Aorta (tissue), 5 donors: Measurements from ENCODE around the gene AXIN1. TPM values are rescaled to one million over a fixed set of nuclear protein-coding genes. Genes with fewer than 3 reads are reported as not detected.

Source experiments
- ATAC-seq: fragments of 200-7000 bp; cut with Tn5 transposase; one replicate; pipeline ENCODE4 v1.9.1; 2022; ENCODE audit warnings: moderate library complexity; ENCODE audit not compliant: low FRiP score
- DNase-seq, 2 donors: peaks; one replicate each; pipeline ENCODE4 v3.0.0-alpha.2; 2020
- H3K27ac ChIP-seq, 2 donors: one replicate each; pipeline ENCODE4 v1.5.1; 2013; ENCODE audit warnings: low read length in 2 of 2, mild to moderate bottlenecking in 2 of 2, moderate library complexity in 2 of 2, control low read depth in 1 of 2, inconsistent platforms in 1 of 2, low read depth in 1 of 2
- H3K27me3 ChIP-seq, 2 donors: one replicate each; pipeline ENCODE4 v1.6.1; 2013; ENCODE audit warnings: control low read depth in 1 of 2, low read length in 1 of 2, mild to moderate bottlenecking in 1 of 2, moderate library complexity in 1 of 2; ENCODE audit not compliant: insufficient read depth in 2 of 2, control insufficient read depth in 1 of 2
- H3K36me3 ChIP-seq, 2 donors: one replicate each; pipeline ENCODE4 v1.6.1; 2013; ENCODE audit warnings: control low read depth in 1 of 2, low read length in 1 of 2, mild to moderate bottlenecking in 1 of 2; ENCODE audit not compliant: insufficient read depth in 2 of 2, control insufficient read depth in 1 of 2
- H3K4me1 ChIP-seq, 2 donors: one replicate each; pipeline ENCODE4 v1.6.1; 2013; ENCODE audit warnings: low read length in 2 of 2, control low read depth in 1 of 2, mild to moderate bottlenecking in 1 of 2, moderate library complexity in 1 of 2; ENCODE audit not compliant: insufficient read depth in 2 of 2, control insufficient read depth in 1 of 2
- H3K4me3 ChIP-seq, 2 donors: one replicate each; pipeline ENCODE4 v1.5.1; 2013; ENCODE audit warnings: low read length in 2 of 2, control low read depth in 1 of 2, mild to moderate bottlenecking in 1 of 2
- H3K9me3 ChIP-seq: one replicate; pipeline ENCODE4 v1.6.1; 2013; ENCODE audit warnings: mild to moderate bottlenecking, low read length; ENCODE audit not compliant: control insufficient read depth
- WGBS, 2 donors: extraction: QIAGEN DNeasy Blood & Tissue Kit; methylation state at CpG; one replicate each; pipeline ENCODE4 v1.1.7; 2013; 5-methylcytosine and 5-hydroxymethylcytosine counted together
- intact Hi-C, 2 donors: fragments of 100-400 bp; cut with DNase I; formaldehyde crosslinking; loops; one replicate each; pipeline versions ENCODE4 v1.14.2 to v1.15.0; 2022
- polyA plus RNA-seq, 2 donors: library from polyadenylated mRNA; stranded (reverse); fragments of 200-250 nt; gene quantifications; one replicate each; pipeline ENCODE4 v1.2.3, GENCODE V29; 2013
- total RNA-seq, 2 donors: library from RNA; stranded (reverse); fragmentation: NEBNext Ultra II Directional; extraction: Animal tissue kit (Norgen Biotek cat#: 25700); gene quantifications; one replicate each; pipeline ENCODE4 v1.2.1, GENCODE V29; 2021
- donor health status: healthy with polysubstance abuse.
- donor health status: Bipolar disorder and iron deficiency.
- donor health status: DM: no; HTN: no; CAD: no.
- donor health status: DM: no; HTN: no; CAD: no.
- donor health status: DM: yes; HTN: yes; CAD: no.

The AXIN1 gene
- total and polyA plus RNA-seq, 4 donors, result 9.1 to 19.8 (median 15.6) TPM

- Histone ChIP-seq H3K4me3 (no peak overlapping the region), H3K27me3 (no peaks in the 10 kb centered on the region), H3K27ac (no peak overlapping the region), H3K4me1 (no peaks in the 10 kb centered on the region), H3K9me3 (no peaks in the 10 kb centered on the region), H3K36me3 (peaks cover 0 to 2% of the 10 kb centered on the region in 2 donors)
- intact Hi-C loops, result no loop called here
- ATAC-seq (no peak), DNase-seq (no peak)
- WGBS, 2 donors, result 92 to 93% methylated on average over 33 of the region's 33 CpGs
Observed at GRCh38 chr16:287981-288920, 64.3 kb downstream of the AXIN1 start.

DNA sequence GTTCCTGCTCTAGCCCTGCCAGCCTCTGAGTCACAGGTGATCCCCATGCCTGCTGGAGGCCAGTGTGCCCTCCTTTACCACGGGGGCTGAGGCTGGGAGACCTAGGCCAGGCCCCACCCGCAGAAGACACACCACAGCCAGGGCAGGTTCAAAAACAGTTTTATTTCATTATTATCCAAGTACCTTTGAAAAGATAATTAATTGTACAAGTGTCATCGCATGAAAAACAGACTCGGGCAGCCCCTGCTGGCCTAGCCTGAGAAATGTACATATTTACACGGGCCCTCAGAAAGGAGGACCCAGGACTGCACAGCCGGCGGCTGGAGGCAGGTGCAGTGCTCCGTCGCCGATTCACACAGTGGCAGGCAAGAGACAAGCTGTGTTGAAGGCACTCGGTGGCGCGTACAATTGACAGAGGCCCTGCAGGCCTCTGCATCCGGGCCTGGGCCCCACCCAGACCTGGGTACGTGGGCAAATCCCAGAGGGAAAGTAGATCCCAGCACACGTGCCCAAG lies 65.2 kb downstream of the AXIN1 start:
- intact Hi-C loops, result no loop called here
- H3K9me3 ChIP-seq, result no peaks in the 10 kb centered on the region
- no peak for DNase-seq
- H3K27me3 ChIP-seq, result no peaks in the 10 kb centered on the region
- H3K4me3 ChIP-seq, result no peak overlapping the region
- no peaks in the 10 kb centered on the region for H3K4me1 ChIP-seq
- 78 to 85% methylated on average over 16 of the region's 16 CpGs for WGBS, 2 donors
- peaks cover 0 to 2% of the 10 kb centered on the region in 2 donors for H3K36me3 ChIP-seq
- H3K27ac ChIP-seq, result no peak overlapping the region
- ATAC-seq, result no peak

GRCh38 chr16:286491-287297 lies 65.8 kb downstream of the AXIN1 start:
- WGBS, 2 donors, result 92 to 93% methylated on average over 19 to 22 of the region's 22 CpGs
- Histone ChIP-seq H3K4me1 (no peaks in the 10 kb centered on the region), H3K27ac (no peak overlapping the region), H3K27me3 (no peaks in the 10 kb centered on the region), H3K36me3 (peaks cover 0 to 2% of the 10 kb centered on the region in 2 donors), H3K9me3 (no peaks in the 10 kb centered on the region), H3K4me3 (no peak overlapping the region)
- DNase-seq (no peak), ATAC-seq (no peak)
- intact Hi-C loops, result no loop called here

DNA sequence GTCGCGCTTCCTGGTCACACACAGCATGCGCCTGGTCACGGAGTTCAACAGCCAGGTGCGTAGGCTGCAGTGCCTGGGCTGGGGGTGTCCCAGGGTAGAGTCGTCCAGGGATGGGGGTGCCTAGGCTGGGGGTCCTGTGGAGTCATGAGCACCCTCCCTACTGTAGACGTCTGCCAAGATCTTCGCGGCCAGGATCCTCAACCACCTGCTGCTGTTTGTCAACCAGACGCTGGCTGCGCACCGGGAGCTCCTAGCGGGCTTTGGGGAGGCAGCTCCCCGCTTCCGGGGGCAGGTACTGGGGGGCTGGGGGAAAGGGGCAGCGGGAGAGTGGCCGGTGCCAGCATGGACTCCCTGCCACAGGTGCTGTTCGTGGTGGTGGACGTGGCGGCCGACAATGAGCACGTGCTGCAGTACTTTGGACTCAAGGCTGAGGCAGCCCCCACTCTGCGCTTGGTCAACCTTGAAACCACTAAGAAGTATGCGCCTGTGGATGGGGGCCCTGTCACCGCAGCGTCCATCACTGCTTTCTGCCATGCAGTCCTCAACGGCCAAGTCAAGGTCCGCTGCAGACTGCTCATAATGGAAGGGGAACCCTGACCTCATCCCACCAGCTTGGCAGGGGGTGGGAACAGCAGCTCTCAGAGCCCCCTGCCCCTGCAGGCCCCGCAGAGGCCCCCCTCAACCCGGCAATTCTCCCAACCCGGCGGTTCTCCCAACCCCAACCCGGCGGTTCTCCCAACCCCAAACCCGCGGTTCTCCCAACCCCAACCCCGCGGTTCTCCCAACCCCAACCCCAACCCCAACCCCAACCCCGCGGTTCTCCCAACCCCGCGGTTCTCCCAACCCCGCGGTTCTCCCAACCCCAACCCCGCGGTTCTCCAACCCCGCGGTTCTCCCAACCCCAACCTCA lies 67.1 kb downstream of the AXIN1 start:
- 96% methylated on average over 40 to 48 of the region's 48 CpGs for WGBS, 2 donors
- intact Hi-C loops, result no loop called here
- no peak for ATAC-seq

DNA sequence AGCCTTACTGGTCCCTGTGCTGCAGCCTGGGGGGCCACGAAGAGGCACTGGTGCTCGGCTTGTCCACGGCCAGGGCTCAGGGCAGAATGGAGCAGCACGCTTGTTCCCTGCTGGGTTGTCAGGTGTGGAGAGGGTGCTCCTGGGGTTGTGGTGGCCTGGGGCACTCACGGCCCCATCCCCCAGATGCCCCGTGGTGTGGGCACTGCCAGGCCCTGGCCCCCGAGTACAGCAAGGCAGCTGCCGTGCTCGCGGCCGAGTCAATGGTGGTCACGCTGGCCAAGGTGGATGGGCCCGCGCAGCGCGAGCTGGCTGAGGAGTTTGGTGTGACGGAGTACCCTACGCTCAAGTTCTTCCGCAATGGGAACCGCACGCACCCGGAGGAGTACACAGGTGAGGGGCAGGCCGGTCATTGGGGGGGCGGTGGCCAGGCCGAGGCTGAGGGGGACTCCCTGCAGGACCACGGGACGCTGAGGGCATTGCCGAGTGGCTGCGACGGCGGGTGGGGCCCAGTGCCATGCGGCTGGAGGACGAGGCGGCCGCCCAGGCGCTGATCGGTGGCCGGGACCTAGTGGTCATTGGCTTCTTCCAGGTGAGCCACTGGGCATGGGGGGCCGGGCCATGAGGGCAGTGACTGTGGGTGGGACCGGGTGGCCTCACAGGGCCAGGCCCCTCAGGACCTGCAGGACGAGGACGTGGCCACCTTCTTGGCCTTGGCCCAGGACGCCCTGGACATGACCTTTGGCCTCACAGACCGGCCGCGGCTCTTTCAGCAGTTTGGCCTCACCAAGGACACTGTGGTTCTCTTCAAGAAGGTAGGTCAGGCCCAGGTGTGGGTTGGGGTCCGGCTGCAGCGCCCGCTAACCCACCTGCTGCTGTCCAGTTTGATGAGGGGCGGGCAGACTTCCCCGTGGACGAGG lies 68.1 kb downstream of the AXIN1 start:
- H3K4me1 ChIP-seq, result no peaks in the 10 kb centered on the region
- DNase-seq, result no peak
- peaks cover 0 to 2% of the 10 kb centered on the region in 2 donors for H3K36me3 ChIP-seq
- H3K9me3 ChIP-seq, result no peaks in the 10 kb centered on the region
- intact Hi-C loops, result no loop called here
- no peak overlapping the region for H3K4me3 ChIP-seq
- ATAC-seq, result no peak
- no peak overlapping the region for H3K27ac ChIP-seq
- H3K27me3 ChIP-seq, result no peaks in the 10 kb centered on the region
- WGBS, 2 donors, result 93% methylated on average over 52 of the region's 52 CpGs

More for the DNA sequence above, 67.1 kb downstream of the AXIN1 start:
- Histone ChIP-seq H3K4me3 (no peak overlapping the region), H3K4me1 (no peaks in the 10 kb centered on the region), H3K27ac (no peak overlapping the region), H3K27me3 (no peaks in the 10 kb centered on the region), H3K9me3 (no peaks in the 10 kb centered on the region), H3K36me3 (peaks cover 0 to 2% of the 10 kb centered on the region in 2 donors)
- no peak for DNase-seq

- ATAC-seq, result no peak
- intact Hi-C loops, result loop anchor here in 1 of 2 donors (2.0 kb wide), 1 partner anchor 40 kb away; no protein-coding TSS in a partner anchor
- no peak for DNase-seq
- Histone ChIP-seq H3K36me3 (peaks cover 0 to 1% of the 10 kb centered on the region in 2 donors), H3K4me1 (no peaks in the 10 kb centered on the region), H3K9me3 (no peaks in the 10 kb centered on the region), H3K4me3 (no peak within 1 kb of the TSS), H3K27me3 (no peaks in the 10 kb centered on the region), H3K27ac (no peak within 1 kb of the TSS)
- 62 to 65% methylated on average over 25 of the region's 25 CpGs for WGBS, 2 donors
Observed at GRCh38 chr16:283033-283805, 69.3 kb downstream of the AXIN1 start, which contains the start of gene PDIA2. PDIA2 (plus strand) TSS chr16:283164; CDS start chr16:283170, 6 bp downstream.

- ATAC-seq (no peak), DNase-seq (no peak)
- intact Hi-C loops, result loop anchor here in 1 of 2 donors (2.0 kb wide), 1 partner anchor 40 kb away; no protein-coding TSS in a partner anchor
- 85 to 87% methylated on average over 16 to 22 of the region's 22 CpGs for WGBS, 2 donors
- Histone ChIP-seq H3K36me3 (no peaks in the 10 kb centered on the region), H3K9me3 (no peaks in the 10 kb centered on the region), H3K4me1 (no peaks in the 10 kb centered on the region), H3K27ac (no peak overlapping the region), H3K4me3 (no peak overlapping the region), H3K27me3 (no peaks in the 10 kb centered on the region)
Observed at GRCh38 chr16:282491-282890, 70.0 kb downstream of the AXIN1 start.
